HCT116 (cell line): ENCODE data around the gene FHIT. TPM values are rescaled to one million over a fixed set of nuclear protein-coding genes. Genes with fewer than 3 reads are reported as not detected.

Experiments used
- ATAC-seq: fragments of 200-7000 bp; cut with Tn5 transposase; 2 replicates; pipeline ENCODE4 v1.9.1; 2020; ENCODE audit warnings: mild to moderate bottlenecking, moderate library complexity
- BruUV-seq: library from RNA; stranded (reverse); fragments of 400-500 nt; replicated peaks from 2 replicates; lab custom pipeline; 2021; lab: Mats Ljungman, UMichigan
- CTCF ChIA-PET: fragments of 300-600 bp; sonication (Branson Sonifier 250); formaldehyde crosslinking; loops from one replicate; lab custom pipeline; 2021; ENCODE audit warnings: antibody characterized with exemption; lab: Charles Lee
- POLR2A ChIA-PET: fragments of 300-600, 350-600 bp; sonication (Branson Sonifier 250); formaldehyde crosslinking; loops from one replicate; lab custom pipeline; 2021; ENCODE audit warnings: antibody characterized with exemption; lab: Charles Lee
- RAD21 ChIA-PET, 2 experiments: fragments of 300-600 bp; sonication (Branson Sonifier 250); formaldehyde crosslinking; loops; one replicate each; lab custom pipeline; 2023; ENCODE audit warnings: low total read pairs in 2 of 2; ENCODE audit not compliant: uncharacterized antibody in 2 of 2, unreplicated experiment in 2 of 2, low non-redundant PET in 1 of 2; lab: Charles Lee
- DNase-seq: peaks from one replicate; pipeline ENCODE4 v3.0.0-alpha.2; 2010; ENCODE audit warnings: low read depth, low spot score
- H2AFZ ChIP-seq: fragments of 200-600 bp; shearing (Covaris generic), sonication (generic); 2 replicates; pipeline ENCODE4 v1.6.1; 2017; ENCODE audit warnings: low read depth, mixed run types, mixed read lengths, antibody characterized with exemption, low read length; ENCODE audit not compliant: poor library complexity, severe bottlenecking
- H3K27ac ChIP-seq: 2 replicates; pipeline ENCODE4 v1.5.1; 2012; ENCODE audit warnings: low read depth, low read length
- H3K27me3 ChIP-seq: fragments of 200-600 bp; sonication (generic); 2 replicates; pipeline ENCODE4 v1.6.1; 2016; ENCODE audit warnings: mixed run types, low read length, mixed read lengths; ENCODE audit not compliant: insufficient read depth
- H3K36me3 ChIP-seq, 2 experiments: fragments of 200-500 bp in 1 of 2; fragments of 200-600 bp in 1 of 2; sonication (Bioruptor generic) in 1 of 2; sonication (generic) in 1 of 2; 2 replicates each; pipeline versions ENCODE4 v1.5.1 to v1.6.1; 2014 to 2016; ENCODE audit warnings: low read length in 2 of 2, inconsistent platforms in 1 of 2, mixed read lengths in 1 of 2, mixed run types in 1 of 2; ENCODE audit not compliant: insufficient read depth in 2 of 2, control insufficient read depth in 1 of 2
- H3K4me1 ChIP-seq, 2 experiments: fragments of 200-600 bp in 1 of 2; sonication (generic) in 1 of 2; 2 replicates each; pipeline versions ENCODE4 v1.5.1 to v1.6.1; 2012 to 2017; ENCODE audit warnings: low read length in 2 of 2, inconsistent platforms in 1 of 2, mild to moderate bottlenecking in 1 of 2, mixed read lengths in 1 of 2, mixed run types in 1 of 2, moderate library complexity in 1 of 2; ENCODE audit not compliant: insufficient read depth in 2 of 2, control insufficient read depth in 1 of 2
- H3K4me2 ChIP-seq: fragments of 200-600 bp; sonication (generic); 2 replicates; pipeline ENCODE4 v1.6.1; 2017; ENCODE audit warnings: mixed run types, low read length, mixed read lengths
- H3K4me3 ChIP-seq, 2 experiments: fragments of 200-600 bp in 1 of 2; sonication (generic) in 1 of 2; replicated peaks in 1 of 2; 2 replicates each; pipeline ENCODE4 v1.5.1; 2011 to 2016; ENCODE audit warnings: low read length in 2 of 2, control low read depth in 1 of 2, low read depth in 1 of 2, mild to moderate bottlenecking in 1 of 2, mixed read lengths in 1 of 2, mixed run types in 1 of 2
- H3K79me2 ChIP-seq: fragments of 200-600 bp; sonication (generic); 2 replicates; pipeline ENCODE4 v1.6.1; 2017; ENCODE audit warnings: mild to moderate bottlenecking, mixed run types, low read length, moderate library complexity, mixed read lengths; ENCODE audit not compliant: insufficient read depth
- H3K9ac ChIP-seq: fragments of 200-600 bp; sonication (generic); 2 replicates; pipeline ENCODE4 v1.6.1; 2016; ENCODE audit warnings: low read length, mixed read lengths
- H3K9me2 ChIP-seq: fragments of 200-600 bp; sonication (generic), shearing (Covaris generic); 2 replicates; pipeline ENCODE4 v1.6.1; 2017; ENCODE audit warnings: mixed run types, mild to moderate bottlenecking, moderate library complexity; ENCODE audit not compliant: insufficient read depth
- H3K9me3 ChIP-seq, 2 experiments: fragments of 200-500 bp in 1 of 2; fragments of 200-600 bp in 1 of 2; sonication (Bioruptor generic) in 1 of 2; sonication (generic) in 1 of 2; 2 replicates each; pipeline ENCODE4 v1.6.1; 2014 to 2017; ENCODE audit warnings: low read length in 2 of 2, mixed read lengths in 2 of 2, inconsistent platforms in 1 of 2, low read depth in 1 of 2, mild to moderate bottlenecking in 1 of 2, mixed run types in 1 of 2, moderate library complexity in 1 of 2; ENCODE audit not compliant: control insufficient read depth in 1 of 2, insufficient read depth in 1 of 2
- H4K20me1 ChIP-seq: fragments of 200-600 bp; sonication (generic), shearing (Covaris generic); 2 replicates; pipeline ENCODE4 v1.6.1; 2017; ENCODE audit warnings: mixed run types, mild to moderate bottlenecking, moderate library complexity; ENCODE audit not compliant: insufficient read depth
- CBX3 ChIP-seq: IDR thresholded peaks from 2 replicates; pipeline ENCODE4 v1.6.1; 2012; ENCODE audit warnings: low read depth
- CEBPB ChIP-seq: IDR thresholded peaks from 2 replicates; pipeline ENCODE4 v1.6.1; 2012; ENCODE audit warnings: low read depth
- CTCF ChIP-seq, 3 experiments: fragments of 200-600 bp in 1 of 3; sonication (generic) in 1 of 3; IDR thresholded peaks in 2 of 3; conservative IDR thresholded peaks in 1 of 3; 2 replicates each; pipeline ENCODE4 v1.5.1; 2012 to 2017; ENCODE audit warnings: low read depth in 2 of 3, low read length in 2 of 3, antibody characterized with exemption in 1 of 3, borderline replicate concordance in 1 of 3, control low read depth in 1 of 3, mild to moderate bottlenecking in 1 of 3, mixed read lengths in 1 of 3, mixed run types in 1 of 3, moderate library complexity in 1 of 3; ENCODE audit not compliant: insufficient read depth in 1 of 3
- EZH2 ChIP-seq: fragments of 200-600 bp; sonication (generic); IDR thresholded peaks from 2 replicates; pipeline ENCODE4 v1.6.1; 2017; ENCODE audit warnings: antibody characterized with exemption, mixed run types
- FOSL1 ChIP-seq: IDR thresholded peaks from 2 replicates; pipeline ENCODE4 v1.6.1; 2012; ENCODE audit warnings: low read depth
- JUND ChIP-seq: IDR thresholded peaks from 2 replicates; pipeline ENCODE4 v1.6.1; 2012
- POLR2AphosphoS5 ChIP-seq: IDR thresholded peaks from 2 replicates; pipeline ENCODE4 v1.6.1; 2011; ENCODE audit warnings: mild to moderate bottlenecking, low read depth, low read length, moderate library complexity
- RAD21 ChIP-seq: IDR thresholded peaks from 2 replicates; pipeline ENCODE4 v1.6.1; 2012; ENCODE audit warnings: low read depth, mild to moderate bottlenecking
- SIN3A ChIP-seq: IDR thresholded peaks from 2 replicates; pipeline ENCODE4 v1.6.1; 2012; ENCODE audit warnings: low read depth
- YY1 ChIP-seq: IDR thresholded peaks from 2 replicates; pipeline ENCODE4 v1.6.1; 2011; ENCODE audit warnings: low read length, low read depth, moderate library complexity, mild to moderate bottlenecking; ENCODE audit not compliant: insufficient replicate concordance; ENCODE audit errors: extremely low read depth
- ZNF274 ChIP-seq: fragments of 200-500 bp; sonication (Bioruptor generic); IDR thresholded peaks from 2 replicates; pipeline ENCODE4 v1.6.1; 2014; ENCODE audit warnings: mild to moderate bottlenecking, low read depth, low read length, inconsistent platforms
- intact Hi-C: fragments of 100-400 bp; cut with micrococcal nuclease; formaldehyde crosslinking; loops from 2 replicates; pipeline ENCODE4 v1.10.0; 2022
- total RNA-seq: library from RNA; stranded (reverse); gene quantifications from one replicate; pipeline ENCODE4 v1.2.1, GENCODE V29; 2021; ENCODE audit not compliant: unreplicated experiment
- TF ChIP-seq, protein P1 (sequence below): IDR thresholded peaks from 2 replicates; pipeline ENCODE4 v1.6.1; 2012
- TF ChIP-seq, protein P2 (sequence below): IDR thresholded peaks from 2 replicates; pipeline ENCODE4 v1.6.1; 2012

FHIT gene
- total RNA-seq, 1 experiment from 2014 or later, result 20.1 TPM

DNA sequence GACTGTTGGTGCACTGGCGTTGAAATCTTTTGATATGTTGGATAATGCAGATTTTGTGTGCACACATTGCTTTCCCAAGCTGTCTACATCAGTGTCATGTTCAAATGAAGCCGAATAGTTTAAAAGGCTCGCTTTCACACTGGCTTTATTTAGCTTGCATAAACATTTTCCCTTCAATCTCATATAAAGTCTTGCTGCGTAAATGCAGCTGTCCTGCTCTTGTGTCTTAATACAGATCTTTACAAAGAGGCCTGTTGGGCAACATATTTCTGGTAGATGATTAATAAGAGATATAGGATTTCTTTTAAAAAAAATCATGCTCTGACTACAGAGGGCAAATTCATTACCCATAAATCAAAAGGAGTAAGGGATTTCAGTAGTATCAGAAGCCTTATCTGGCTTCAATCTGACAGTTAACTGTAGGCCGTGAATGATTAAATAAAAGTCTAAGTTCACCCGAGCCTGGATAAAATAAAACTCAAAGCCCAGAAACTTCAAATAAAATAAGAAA is 937.2 kb downstream of the FHIT start:
- no peak for TF ChIP-seq POLR2AphosphoS5
- TF ChIP-seq YY1, result no peak
- no peak for TF ChIP-seq FOSL1
- TF ChIP-seq ZNF274, result no peak
- TF ChIP-seq, protein P1, sequence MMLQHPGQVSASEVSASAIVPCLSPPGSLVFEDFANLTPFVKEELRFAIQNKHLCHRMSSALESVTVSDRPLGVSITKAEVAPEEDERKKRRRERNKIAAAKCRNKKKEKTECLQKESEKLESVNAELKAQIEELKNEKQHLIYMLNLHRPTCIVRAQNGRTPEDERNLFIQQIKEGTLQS, result no peak
- no peak for TF ChIP-seq RAD21
- TF ChIP-seq CBX3, result no peak
- no peak overlapping the region for H3K4me3 ChIP-seq
- DNase-seq (no peak), ATAC-seq (no peak)
- H3K4me2 ChIP-seq, result no peak overlapping the region
- CTCF ChIA-PET, result no interaction called here
- no peaks in the 10 kb centered on the region for H3K79me2 ChIP-seq
- RAD21 ChIA-PET, result no interaction called here
- no TSS peak for BruUV-seq
- H2AFZ ChIP-seq, result no peak overlapping the region
- H3K36me3 ChIP-seq, result no peaks in the 10 kb centered on the region
- no peak overlapping the region for H3K27ac ChIP-seq
- H4K20me1 ChIP-seq, result no peaks in the 10 kb centered on the region
- H3K9me2 ChIP-seq, result no peaks in the 10 kb centered on the region
- POLR2A ChIA-PET, result no interaction called here
- no peaks in the 10 kb centered on the region for H3K27me3 ChIP-seq
- H3K4me1 ChIP-seq, result no peaks in the 10 kb centered on the region
- H3K9me3 ChIP-seq, result no peaks in the 10 kb centered on the region
- H3K9ac ChIP-seq, result no peak overlapping the region
- intact Hi-C loops, result loop anchor here (10.0 kb wide), 1 partner anchor 51 kb away; no protein-coding TSS in a partner anchor

DNA sequence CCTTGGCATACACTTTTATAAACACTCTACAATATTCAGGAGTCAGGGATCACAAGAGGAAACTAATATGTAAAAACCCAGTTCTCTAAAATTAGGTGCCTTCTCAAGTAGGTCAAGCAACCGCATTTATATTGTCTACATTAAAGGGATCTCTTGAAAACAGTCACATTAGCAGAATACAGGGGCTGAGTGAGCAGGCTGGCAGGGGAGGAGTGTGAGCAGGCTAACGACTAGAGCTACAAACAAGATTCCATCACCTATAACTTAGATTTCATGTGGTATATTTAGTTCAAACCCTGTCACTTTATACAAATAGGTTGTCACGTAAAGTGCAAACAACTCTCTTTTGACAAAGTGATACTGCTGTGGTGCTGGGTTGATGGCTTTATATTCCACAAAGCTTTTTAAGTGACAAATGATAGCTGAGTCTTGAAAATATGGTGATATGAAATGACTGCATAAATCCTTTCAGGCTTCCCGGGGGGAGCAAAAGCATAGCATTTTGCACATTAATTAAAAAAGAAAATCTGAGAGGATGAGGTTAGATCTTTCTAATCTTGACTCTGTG is 937.9 kb downstream of the FHIT start:
- CTCF ChIA-PET, result no interaction called here
- TF ChIP-seq JUND (no peak), EZH2 (no peak), RAD21 (no peak), CEBPB (no peak), CTCF (IDR thresholded peaks at IDR 0.05 in 2 of 3, conservative IDR thresholded peaks at IDR 0.05 in 1 of 3; ENCODE audit: borderline replicate concordance in 1 of 3, insufficient read depth in 1 of 3, low read depth in 2 of 3, low read length in 2 of 3) (no peak), POLR2AphosphoS5 (no peak), SIN3A (no peak)
- TF ChIP-seq, protein P2, sequence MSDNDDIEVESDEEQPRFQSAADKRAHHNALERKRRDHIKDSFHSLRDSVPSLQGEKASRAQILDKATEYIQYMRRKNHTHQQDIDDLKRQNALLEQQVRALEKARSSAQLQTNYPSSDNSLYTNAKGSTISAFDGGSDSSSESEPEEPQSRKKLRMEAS, result no peak
- H3K79me2 ChIP-seq, result no peaks in the 10 kb centered on the region
- H4K20me1 ChIP-seq, result no peaks in the 10 kb centered on the region
- no peak overlapping the region for H2AFZ ChIP-seq
- no peaks in the 10 kb centered on the region for H3K4me1 ChIP-seq
- intact Hi-C loops, result loop anchor here (10.0 kb wide), 1 partner anchor 51 kb away; no protein-coding TSS in a partner anchor
- no TSS peak for BruUV-seq
- POLR2A ChIA-PET, result no interaction called here
- no peak overlapping the region for H3K4me2 ChIP-seq
- ATAC-seq (no peak), DNase-seq (no peak)
- H3K27ac ChIP-seq, result no peak overlapping the region
- no peaks in the 10 kb centered on the region for H3K27me3 ChIP-seq
- H3K9ac ChIP-seq, result no peak overlapping the region
- RAD21 ChIA-PET, result no interaction called here
- no peaks in the 10 kb centered on the region for H3K9me2 ChIP-seq
- no peak overlapping the region for H3K4me3 ChIP-seq
- no peaks in the 10 kb centered on the region for H3K36me3 ChIP-seq
- H3K9me3 ChIP-seq, result no peaks in the 10 kb centered on the region
